ENCODE data around the gene DCAF6.
"Not testable (repeated sequence)": the region's sequence is repeated elsewhere in the genome, so short reads cannot be mapped to it uniquely, and the experiment has no call there.

DCAF6 gene

GRCh38 chr1:168054117-168054516 lies 117.6 kb downstream of the DCAF6 start:
- H3K27ac ChIP-seq = no peak overlapping the region
- DNase-seq (ENCODE audit: low spot score) = no peak
- CTCF ChIA-PET = interaction anchor here (0.6 to 1.1 kb wide), 2 partner anchors 39 to 91 kb away, joined by 4 read pairs; no protein-coding TSS in a partner anchor
- TF ChIP-seq CTCF (conservative IDR thresholded peaks at IDR 0.05; ENCODE audit: low read depth) = no peak
- POLR2A ChIA-PET (ENCODE audit: low non-redundant PET) = no interaction called here

GRCh38 chr1:168056152-168056551 lies 119.7 kb downstream of the DCAF6 start:
- H3K27ac ChIP-seq; POLR2A ChIA-PET (ENCODE audit: low non-redundant PET); CTCF ChIA-PET; DNase-seq (ENCODE audit: low spot score): not testable (repeated sequence)

- TF ChIP-seq CTCF (conservative IDR thresholded peaks at IDR 0.05; ENCODE audit: low read depth) = no peak
- no peak overlapping the region for H3K27ac ChIP-seq
- ChIA-PET POLR2A (ENCODE audit: low non-redundant PET) (no interaction called here), CTCF (interaction anchor here (0.5 to 0.7 kb wide), 2 partner anchors 239 to 931 kb away, joined by 3 read pairs; no protein-coding TSS in a partner anchor)
- no peak for DNase-seq (ENCODE audit: low spot score)
Measured at GRCh38 chr1:168057355-168057754, 120.9 kb downstream of the DCAF6 start.

- ChIA-PET CTCF (interaction anchor here (0.5 to 0.7 kb wide), 2 partner anchors 239 to 931 kb away, joined by 3 read pairs; no protein-coding TSS in a partner anchor), POLR2A (ENCODE audit: low non-redundant PET) (no interaction called here)
- TF ChIP-seq CTCF (conservative IDR thresholded peaks at IDR 0.05; ENCODE audit: low read depth) = no peak
- no peak overlapping the region for H3K27ac ChIP-seq
- DNase-seq (ENCODE audit: low spot score) = no peak
Measured at GRCh38 chr1:168057921-168058320, 121.4 kb downstream of the DCAF6 start.

- POLR2A ChIA-PET (ENCODE audit: low non-redundant PET) = no interaction called here
- TF ChIP-seq CTCF (conservative IDR thresholded peaks at IDR 0.05; ENCODE audit: low read depth) = no peak
- CTCF ChIA-PET = interaction anchor here (0.6 to 1.3 kb wide), 3 partner anchors 18 to 231 kb away, joined by 3 to 4 read pairs (median 4); no protein-coding TSS in a partner anchor
- DNase-seq (ENCODE audit: low spot score) = no peak
- no peak overlapping the region for H3K27ac ChIP-seq
Measured at GRCh38 chr1:168064216-168064615, 127.7 kb downstream of the DCAF6 start.

GRCh38 chr1:168065506-168065905 lies 129.0 kb downstream of the DCAF6 start:
- H3K27ac ChIP-seq = no peak overlapping the region
- no peak for TF ChIP-seq CTCF (conservative IDR thresholded peaks at IDR 0.05; ENCODE audit: low read depth)
- POLR2A ChIA-PET (ENCODE audit: low non-redundant PET) = no interaction called here
- no peak for DNase-seq (ENCODE audit: low spot score)
- CTCF ChIA-PET = interaction anchor here (0.7 to 0.8 kb wide), 2 partner anchors 170 to 525 kb away, joined by 3 read pairs; no protein-coding TSS in a partner anchor

GRCh38 chr1:168069384-168069783 lies 132.9 kb downstream of the DCAF6 start:
- no peak overlapping the region for H3K27ac ChIP-seq
- no peak for DNase-seq (ENCODE audit: low spot score)
- no peak for TF ChIP-seq CTCF (conservative IDR thresholded peaks at IDR 0.05; ENCODE audit: low read depth)
- ChIA-PET POLR2A (ENCODE audit: low non-redundant PET) (no interaction called here), CTCF (no interaction called here)
